WTC11 (cell line): ENCODE measurements around the gene TMCC2. TPM values are rescaled to one million over a fixed set of nuclear protein-coding genes. Genes with fewer than 3 reads are reported as not detected.

Source experiments
- ATAC-seq: fragments of 200-7000 bp; cut with Tn5 transposase; 2 replicates; pipeline ENCODE4 v1.10.0; 2021; ENCODE audit warnings: mild to moderate bottlenecking, moderate library complexity
- CTCF ChIA-PET: fragments of 300-600 bp; sonication (Branson Sonifier 250); formaldehyde crosslinking; loops from one replicate; lab custom pipeline; 2021; ENCODE audit warnings: antibody characterized with exemption; lab: Charles Lee
- POLR2A ChIA-PET: fragments of 350-600 bp; sonication (Branson Sonifier 250); formaldehyde crosslinking; loops from one replicate; lab custom pipeline; 2021; ENCODE audit warnings: antibody characterized with exemption; lab: Charles Lee
- DNase-seq: peaks from one replicate; pipeline ENCODE4 v3.0.0; 2021; ENCODE audit warnings: low spot score
- H3K27ac Mint-ChIP-seq: 2 replicates; pipeline ENCODE4 v1.8.0; 2021; ENCODE audit warnings: mixed read lengths
- H3K27me3 Mint-ChIP-seq: 2 replicates; pipeline ENCODE4 v1.8.0; 2021; ENCODE audit warnings: low read depth, mild to moderate bottlenecking, moderate library complexity, mixed read lengths
- H3K36me3 Mint-ChIP-seq: 2 replicates; pipeline ENCODE4 v1.8.0; 2021; ENCODE audit warnings: mixed read lengths
- H3K4me1 Mint-ChIP-seq: 2 replicates; pipeline ENCODE4 v1.8.0; 2022; ENCODE audit warnings: mixed read lengths
- H3K4me3 Mint-ChIP-seq: 2 replicates; pipeline ENCODE4 v1.8.0; 2021; ENCODE audit warnings: mild to moderate bottlenecking, moderate library complexity, mixed read lengths
- H3K9me3 Mint-ChIP-seq: 2 replicates; pipeline ENCODE4 v1.8.0; 2021; ENCODE audit warnings: mixed read lengths
- E2F5 ChIP-seq: sonication (generic); formaldehyde crosslinking; IDR thresholded peaks from 2 replicates; pipeline ENCODE4 v1.8.1; 2022; ENCODE audit warnings: mild to moderate bottlenecking, moderate library complexity, missing genetic modification reagents
- ESRRA ChIP-seq: sonication (generic); formaldehyde crosslinking; IDR thresholded peaks from 2 replicates; pipeline ENCODE4 v1.8.1; 2022; ENCODE audit warnings: mild to moderate bottlenecking, missing genetic modification reagents, borderline replicate concordance
- ETV6 ChIP-seq: sonication (generic); formaldehyde crosslinking; IDR thresholded peaks from 2 replicates; pipeline ENCODE4 v1.8.1; 2022; ENCODE audit warnings: mild to moderate bottlenecking, missing genetic modification reagents
- FOXJ3 ChIP-seq: sonication (generic); formaldehyde crosslinking; IDR thresholded peaks from 2 replicates; pipeline ENCODE4 v1.9.0; 2021; ENCODE audit warnings: missing genetic modification reagents, mild to moderate bottlenecking, borderline replicate concordance
- FOXP1 ChIP-seq: sonication (generic); formaldehyde crosslinking; IDR thresholded peaks from 2 replicates; pipeline ENCODE4 v1.8.0; 2022; ENCODE audit warnings: missing genetic modification reagents, mild to moderate bottlenecking, moderate library complexity, borderline replicate concordance
- GTF2I ChIP-seq: fragments of 250-450 bp; sonication (Bioruptor Pico); conservative IDR thresholded peaks from 2 replicates; pipeline ENCODE4 v1.4.0; 2021; ENCODE audit warnings: mild to moderate bottlenecking
- HMGXB4 ChIP-seq: sonication (generic); formaldehyde crosslinking; IDR thresholded peaks from 2 replicates; pipeline ENCODE4 v1.8.1; 2023; ENCODE audit warnings: mild to moderate bottlenecking, moderate library complexity, missing genetic modification reagents
- IRF2 ChIP-seq: sonication (generic); formaldehyde crosslinking; IDR thresholded peaks from 2 replicates; pipeline ENCODE4 v1.8.0; 2022; ENCODE audit warnings: low read depth, missing genetic modification reagents, borderline replicate concordance
- MLX ChIP-seq: sonication (generic); formaldehyde crosslinking; IDR thresholded peaks from 2 replicates; pipeline ENCODE4 v1.8.1; 2023; ENCODE audit warnings: mild to moderate bottlenecking, missing genetic modification reagents, moderate library complexity
- MYBL2 ChIP-seq: sonication (generic); formaldehyde crosslinking; IDR thresholded peaks from 2 replicates; pipeline ENCODE4 v1.8.1; 2023; ENCODE audit warnings: mild to moderate bottlenecking, moderate library complexity, missing genetic modification reagents
- NFE2L1 ChIP-seq: sonication (generic); formaldehyde crosslinking; IDR thresholded peaks from 2 replicates; pipeline ENCODE4 v1.8.1; 2023; ENCODE audit warnings: missing genetic modification reagents
- OVOL2 ChIP-seq: fragments of 250-450 bp; sonication (Bioruptor Pico); IDR thresholded peaks from 2 replicates; pipeline ENCODE4 v1.9.0; 2021; ENCODE audit warnings: mild to moderate bottlenecking, borderline replicate concordance
- PRDM15 ChIP-seq: sonication (generic); formaldehyde crosslinking; IDR thresholded peaks from 2 replicates; pipeline ENCODE4 v1.8.0; 2022; ENCODE audit warnings: missing genetic modification reagents
- PREB ChIP-seq: sonication (generic); formaldehyde crosslinking; IDR thresholded peaks from 2 replicates; pipeline ENCODE4 v1.8.1; 2022; ENCODE audit warnings: mild to moderate bottlenecking, missing genetic modification reagents, moderate library complexity, borderline replicate concordance
- RELA ChIP-seq: sonication (generic); formaldehyde crosslinking; IDR thresholded peaks from 2 replicates; pipeline ENCODE4 v1.8.1; 2022; ENCODE audit warnings: missing genetic modification reagents, mild to moderate bottlenecking, borderline replicate concordance
- SP1 ChIP-seq: sonication (generic); formaldehyde crosslinking; conservative IDR thresholded peaks from 2 replicates; pipeline ENCODE4 v1.8.1; 2022; ENCODE audit warnings: missing genetic modification reagents
- STAT6 ChIP-seq: sonication (generic); formaldehyde crosslinking; conservative IDR thresholded peaks from 2 replicates; pipeline ENCODE4 v1.8.1; 2023; ENCODE audit warnings: mild to moderate bottlenecking, low read depth, missing genetic modification reagents, moderate library complexity
- TCF7 ChIP-seq: sonication (generic); formaldehyde crosslinking; IDR thresholded peaks from 2 replicates; pipeline ENCODE4 v1.8.0; 2022; ENCODE audit warnings: mild to moderate bottlenecking, low read depth, missing genetic modification reagents, moderate library complexity
- ZNF138 ChIP-seq: sonication (generic); formaldehyde crosslinking; conservative IDR thresholded peaks from 2 replicates; pipeline ENCODE4 v1.8.1; 2022; ENCODE audit warnings: mild to moderate bottlenecking, moderate library complexity, missing genetic modification reagents
- ZNF425 ChIP-seq: fragments of 250-450 bp; sonication (Bioruptor Pico); conservative IDR thresholded peaks from 2 replicates; pipeline ENCODE4 v1.9.0; 2021; ENCODE audit warnings: mild to moderate bottlenecking
- total RNA-seq: library from RNA; stranded (reverse); gene quantifications from 3 replicates; pipeline ENCODE4 v1.2.3, GENCODE V29; 2021

TMCC2 gene
- total RNA-seq, 1 experiment from 2014 or later, result 9.5 TPM

- DNase-seq (no peak), ATAC-seq (no peak)
- Mint-ChIP-seq H3K27ac (no peak overlapping the region), H3K9me3 (no peaks in the 10 kb centered on the region), H3K36me3 (no peaks in the 10 kb centered on the region), H3K4me1 (peaks cover 23% of the 10 kb centered on the region), H3K4me3 (no peak overlapping the region), H3K27me3 (peaks cover 15% of the 10 kb centered on the region)
- TF ChIP-seq NFE2L1, result no peak
- TF ChIP-seq ZNF138 (CRISPR knock-in tag), result no peak
- TF ChIP-seq FOXJ3 (CRISPR knock-in tag), result no peak
- TF ChIP-seq HMGXB4, result no peak
- ChIA-PET POLR2A (no interaction called here), CTCF (interaction anchor here (0.9 to 2.4 kb wide), 3 partner anchors 31 to 129 kb away, joined by 3 to 5 read pairs (median 4); no protein-coding TSS in a partner anchor)
Measured at GRCh38 chr1:205224736-205225135, 3.0 kb upstream of the TMCC2 start.

- DNase-seq (no peak), ATAC-seq (no peak)
- Mint-ChIP-seq H3K9me3 (no peaks in the 10 kb centered on the region), H3K27ac (peak overlapping the region; percentile 95), H3K36me3 (no peaks in the 10 kb centered on the region), H3K4me3 (peak overlapping the region; percentile 77), H3K4me1 (peaks cover 34% of the 10 kb centered on the region), H3K27me3 (peaks cover 15% of the 10 kb centered on the region)
- ChIA-PET CTCF (interaction anchor here (2.1 to 5.1 kb wide), 4 partner anchors 30 to 164 kb away, joined by 5 to 166 read pairs (median 16); no protein-coding TSS in a partner anchor), POLR2A (interaction anchor here (1.0 kb wide), 1 partner anchor 83 kb away, joined by 3 read pairs; no protein-coding TSS in a partner anchor)
- no peak for TF ChIP-seq RELA (CRISPR knock-in tag)
- TF ChIP-seq ESRRA (CRISPR knock-in tag), result no peak
- TF ChIP-seq STAT6 (CRISPR knock-in tag), result no peak
- no peak for TF ChIP-seq TCF7 (CRISPR knock-in tag)
- no peak for TF ChIP-seq ZNF425 (CRISPR knock-in tag)
- no peak for TF ChIP-seq ETV6 (CRISPR knock-in tag)
- no peak for TF ChIP-seq PREB (CRISPR knock-in tag)
- TF ChIP-seq E2F5 (CRISPR knock-in tag), result no peak
- no peak for TF ChIP-seq GTF2I (CRISPR knock-in tag)
- no peak for TF ChIP-seq OVOL2 (CRISPR knock-in tag)
- no peak for TF ChIP-seq IRF2
- TF ChIP-seq SP1 (CRISPR knock-in tag), result no peak
- TF ChIP-seq MYBL2 (CRISPR knock-in tag), result no peak
- TF ChIP-seq MLX, result no peak
- no peak for TF ChIP-seq PRDM15 (CRISPR knock-in tag)
- TF ChIP-seq FOXP1 (CRISPR knock-in tag), result no peak
Measured at GRCh38 chr1:205225901-205226765, 1.6 kb upstream of the TMCC2 start.
